LNCaP clone FGC (cell line): ENCODE measurements around the gene NRAP.

Experiments
- DNase-seq: peaks from one replicate; pipeline ENCODE4 v3.0.0-alpha.2; 2011; ENCODE audit warnings: low read depth
- H3K4me3 ChIP-seq: 2 replicates; pipeline ENCODE4 v1.5.1; 2011; ENCODE audit warnings: mild to moderate bottlenecking, low read depth, low read length, control low read depth
- CTCF ChIP-seq: IDR thresholded peaks from 2 replicates; pipeline ENCODE4 v1.5.1; 2012; ENCODE audit warnings: mild to moderate bottlenecking; ENCODE audit not compliant: control insufficient read depth, insufficient read depth; ENCODE audit errors: extremely low read depth

Gene NRAP

DNA sequence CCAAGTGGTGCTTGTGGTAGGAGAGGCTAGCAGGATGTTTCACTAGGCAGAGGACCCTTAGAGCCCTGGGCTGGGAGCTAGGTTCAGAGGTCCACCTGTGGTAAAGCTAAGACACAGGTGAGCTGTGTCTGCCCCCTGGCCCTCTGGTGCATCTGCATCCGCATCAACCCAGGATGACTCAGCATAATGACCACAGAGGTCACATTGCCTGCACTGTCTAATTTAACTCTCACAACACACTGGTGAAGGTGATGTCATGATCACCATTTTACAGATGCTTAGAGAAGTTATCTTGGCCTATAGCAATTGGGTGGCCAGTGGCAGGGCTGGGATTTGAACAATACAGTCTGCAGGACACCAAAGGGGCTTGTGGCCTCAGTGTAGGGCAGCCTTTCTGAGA is 77.9 kb downstream of the NRAP start:
- no peak for DNase-seq
- no peak for TF ChIP-seq CTCF
- no peak overlapping the region for H3K4me3 ChIP-seq

- H3K4me3 ChIP-seq: no peak overlapping the region
- DNase-seq: no peak
- TF ChIP-seq CTCF: no peak
Measured at GRCh38 chr10:113583571-113583970, 80.3 kb downstream of the NRAP start.

- H3K4me3 ChIP-seq: no peak overlapping the region
- no peak for DNase-seq
- no peak for TF ChIP-seq CTCF
Measured at GRCh38 chr10:113581092-113581491, 82.7 kb downstream of the NRAP start.

DNA sequence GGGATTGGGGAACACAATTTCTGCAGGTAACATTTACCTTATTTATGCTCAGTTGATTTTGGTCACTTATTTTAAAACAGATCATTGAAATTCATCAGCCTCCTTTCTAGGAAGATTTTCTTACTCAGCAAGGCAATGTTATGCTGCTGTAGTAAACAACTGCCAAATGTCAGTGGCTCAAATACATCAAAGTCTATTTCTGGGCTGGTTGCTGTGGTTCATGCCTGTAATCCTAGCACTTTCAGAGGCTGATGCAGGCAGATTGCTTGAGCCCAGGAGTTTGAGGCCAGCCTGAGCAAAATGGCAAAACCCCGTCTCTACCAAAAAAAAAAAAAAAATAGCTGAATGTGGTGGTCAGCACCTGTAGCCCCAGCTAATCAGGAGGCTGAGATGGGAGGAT is 85.1 kb downstream of the NRAP start:
- no peak for DNase-seq
- no peak for TF ChIP-seq CTCF
- H3K4me3 ChIP-seq: no peak overlapping the region

GRCh38 chr10:113576852-113577251 is 87.0 kb downstream of the NRAP start:
- no peak overlapping the region for H3K4me3 ChIP-seq
- DNase-seq: no peak
- no peak for TF ChIP-seq CTCF

GRCh38 chr10:113573368-113573767 is 90.5 kb downstream of the NRAP start:
- DNase-seq: no peak
- no peak overlapping the region for H3K4me3 ChIP-seq
- no peak for TF ChIP-seq CTCF

DNA sequence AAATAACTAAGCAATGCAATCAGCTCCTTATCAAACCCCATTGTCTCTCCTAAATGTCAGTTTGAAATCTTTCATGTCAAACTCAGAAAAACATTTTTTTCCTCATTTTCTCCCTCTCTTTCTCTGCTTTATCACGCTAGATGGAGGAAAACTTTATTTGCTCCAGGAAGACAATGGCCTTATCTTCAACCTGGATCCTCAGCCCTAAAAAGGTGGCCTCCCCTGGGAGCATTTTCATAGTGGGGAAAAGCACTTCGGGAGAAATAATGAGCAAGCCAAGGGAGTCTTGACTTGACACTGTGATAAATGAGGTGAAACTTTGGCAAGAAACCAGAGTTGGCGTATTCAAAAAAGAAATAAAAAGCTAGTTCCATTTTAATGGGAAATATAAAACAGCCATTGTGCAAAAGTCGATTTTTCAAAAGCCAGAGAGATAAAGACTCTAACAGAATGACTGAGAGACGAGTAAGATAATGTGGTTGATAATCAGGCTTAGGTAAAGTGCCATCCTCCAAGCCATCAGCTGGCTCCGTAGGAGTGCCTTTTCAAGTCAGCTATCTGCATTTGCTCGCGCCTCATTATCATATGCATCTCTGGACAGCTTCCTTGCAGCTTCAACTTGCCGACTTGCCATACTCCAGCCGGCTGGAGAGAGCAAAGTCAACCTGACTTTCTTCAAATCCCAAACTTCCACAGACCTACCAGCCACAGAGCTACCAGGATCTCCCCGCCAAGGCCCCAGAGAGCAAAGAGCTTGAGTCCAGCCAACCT is 91.1 kb downstream of the NRAP start:
- DNase-seq: no peak
- H3K4me3 ChIP-seq: no peak overlapping the region
- no peak for TF ChIP-seq CTCF
